ENCODE data around the gene CUX1. TPM values are rescaled to one million over a fixed set of nuclear protein-coding genes. Genes with fewer than 3 reads are reported as not detected.

Gene CUX1
- total RNA-seq, 1 donor: 46.2 TPM

DNA sequence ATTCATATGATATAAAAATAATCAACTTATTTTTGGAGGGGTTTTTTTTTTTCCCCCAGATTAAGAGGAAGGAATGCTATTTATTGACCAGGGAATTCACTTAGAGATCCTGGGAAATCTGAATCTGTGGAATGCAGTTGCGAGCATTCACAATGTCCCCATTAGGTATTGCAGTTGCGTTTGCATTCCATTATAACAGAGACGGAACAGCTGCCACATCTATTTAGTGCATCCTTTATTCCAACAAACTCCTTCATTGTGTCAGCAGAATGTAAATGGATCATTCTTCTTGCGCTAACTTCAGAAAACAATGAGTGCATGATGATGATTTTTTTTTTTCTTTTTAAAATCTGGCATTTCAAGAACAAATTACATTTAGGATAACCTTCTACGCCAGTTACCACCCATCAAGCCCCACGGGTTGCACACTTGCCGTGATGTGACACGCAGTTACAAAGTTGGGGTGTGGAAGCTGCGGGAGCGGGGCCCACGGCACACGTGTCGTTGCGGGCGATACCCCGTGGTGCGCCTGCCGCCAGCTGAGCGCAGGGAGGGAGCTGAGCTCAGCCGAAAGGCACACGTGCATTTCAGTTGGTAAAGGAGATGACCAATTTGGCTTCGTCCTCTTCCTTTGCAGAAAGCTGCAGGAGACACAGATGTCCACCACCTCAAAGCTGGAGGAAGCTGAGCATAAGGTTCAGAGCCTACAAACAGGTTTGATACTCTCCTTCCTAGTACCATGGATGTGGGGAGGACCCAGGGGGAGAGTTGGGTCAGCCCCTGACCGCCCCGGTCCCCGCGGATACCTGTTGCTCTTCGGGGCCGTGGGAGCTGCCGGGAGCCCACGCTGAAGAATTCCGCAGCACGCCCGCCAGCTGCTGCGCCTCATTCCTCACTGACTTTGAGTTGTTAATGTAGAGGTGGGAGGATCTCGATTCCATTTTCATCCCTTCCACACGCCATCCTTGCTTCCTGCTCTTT, 293.9 kb downstream of the CUX1 start:
- no peak for DNase-seq (ENCODE audit: low read depth)

DNA sequence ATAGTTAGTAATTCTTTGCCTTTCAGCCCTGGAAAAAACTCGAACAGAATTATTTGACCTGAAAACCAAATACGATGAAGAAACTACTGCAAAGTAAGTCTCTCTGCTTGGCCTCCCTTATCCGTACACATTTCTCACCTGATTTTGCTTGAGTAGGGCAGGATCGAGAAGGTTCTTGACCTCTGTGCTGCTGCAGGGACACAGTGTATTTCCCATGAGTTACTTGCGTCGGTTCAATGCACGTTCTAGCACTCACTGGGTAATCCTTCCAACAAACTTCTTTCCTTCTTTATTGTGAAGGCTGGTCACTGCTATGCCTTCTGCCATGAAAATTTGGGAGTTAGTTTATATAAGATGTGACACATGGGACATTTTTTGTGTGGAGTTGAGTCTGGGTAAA, 297.8 kb downstream of the CUX1 start:
- DNase-seq (ENCODE audit: low read depth): no peak
- H3K4me3 ChIP-seq (ENCODE audit: low read depth, low read length): no peak overlapping the region
- TF ChIP-seq, protein P1, sequence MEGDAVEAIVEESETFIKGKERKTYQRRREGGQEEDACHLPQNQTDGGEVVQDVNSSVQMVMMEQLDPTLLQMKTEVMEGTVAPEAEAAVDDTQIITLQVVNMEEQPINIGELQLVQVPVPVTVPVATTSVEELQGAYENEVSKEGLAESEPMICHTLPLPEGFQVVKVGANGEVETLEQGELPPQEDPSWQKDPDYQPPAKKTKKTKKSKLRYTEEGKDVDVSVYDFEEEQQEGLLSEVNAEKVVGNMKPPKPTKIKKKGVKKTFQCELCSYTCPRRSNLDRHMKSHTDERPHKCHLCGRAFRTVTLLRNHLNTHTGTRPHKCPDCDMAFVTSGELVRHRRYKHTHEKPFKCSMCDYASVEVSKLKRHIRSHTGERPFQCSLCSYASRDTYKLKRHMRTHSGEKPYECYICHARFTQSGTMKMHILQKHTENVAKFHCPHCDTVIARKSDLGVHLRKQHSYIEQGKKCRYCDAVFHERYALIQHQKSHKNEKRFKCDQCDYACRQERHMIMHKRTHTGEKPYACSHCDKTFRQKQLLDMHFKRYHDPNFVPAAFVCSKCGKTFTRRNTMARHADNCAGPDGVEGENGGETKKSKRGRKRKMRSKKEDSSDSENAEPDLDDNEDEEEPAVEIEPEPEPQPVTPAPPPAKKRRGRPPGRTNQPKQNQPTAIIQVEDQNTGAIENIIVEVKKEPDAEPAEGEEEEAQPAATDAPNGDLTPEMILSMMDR (IDR thresholded peaks at IDR 0.05; ENCODE audit: insufficient read depth, low read depth, low read length): no peak

More for the DNA sequence above, 293.9 kb downstream of the CUX1 start:
- no peak overlapping the region for H3K4me3 ChIP-seq (ENCODE audit: low read depth, low read length)
- TF ChIP-seq, protein P1 (IDR thresholded peaks at IDR 0.05; ENCODE audit: insufficient read depth, low read depth, low read length): no peak

DNA sequence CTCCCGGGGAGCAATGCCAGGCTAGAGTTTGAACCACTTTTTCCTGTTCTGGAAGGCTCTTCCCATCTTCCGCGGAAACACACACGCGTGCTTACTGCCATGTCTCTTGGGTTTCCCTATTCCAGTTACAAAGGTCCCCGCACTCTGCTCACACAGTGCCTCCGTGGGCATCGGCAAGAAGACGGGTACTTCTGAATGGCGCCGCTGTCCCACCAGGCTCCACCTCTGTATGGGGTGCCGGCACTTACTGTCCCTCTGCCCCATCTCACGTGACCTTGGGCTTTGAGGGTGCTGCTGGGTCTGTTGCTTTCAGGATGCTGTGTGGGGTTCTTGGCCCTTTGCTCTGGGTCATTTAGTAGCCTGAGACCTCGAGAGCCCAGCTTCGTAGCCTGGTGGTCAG, 298.5 kb downstream of the CUX1 start:
- TF ChIP-seq, protein P1 (IDR thresholded peaks at IDR 0.05; ENCODE audit: insufficient read depth, low read depth, low read length): no peak
- H3K4me3 ChIP-seq (ENCODE audit: low read depth, low read length): no peak overlapping the region
- DNase-seq (ENCODE audit: low read depth): no peak

DNA sequence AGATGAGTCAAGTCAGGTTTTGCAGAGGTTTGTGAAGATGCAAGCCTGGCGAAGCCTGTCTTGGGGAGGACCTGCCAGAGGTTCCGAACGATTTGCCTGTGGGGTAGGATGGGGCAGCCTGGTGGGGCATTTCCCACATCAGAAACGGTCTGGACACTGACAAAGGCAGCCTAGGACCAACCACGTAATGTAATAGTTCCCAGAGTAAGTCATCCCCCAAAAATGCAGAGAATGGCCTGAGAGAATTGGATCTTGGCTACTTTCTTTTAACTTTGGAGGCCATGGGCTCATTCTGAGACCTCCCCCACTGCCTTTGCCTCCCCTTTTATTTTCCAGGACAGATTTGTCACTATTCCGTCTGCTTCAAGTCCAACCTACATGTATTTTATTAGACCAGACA, 300.3 kb downstream of the CUX1 start:
- peak; percentile 74 for DNase-seq (ENCODE audit: low read depth)
- TF ChIP-seq, protein P1 (IDR thresholded peaks at IDR 0.05; ENCODE audit: insufficient read depth, low read depth, low read length): no peak
- no peak overlapping the region for H3K4me3 ChIP-seq (ENCODE audit: low read depth, low read length)

DNA sequence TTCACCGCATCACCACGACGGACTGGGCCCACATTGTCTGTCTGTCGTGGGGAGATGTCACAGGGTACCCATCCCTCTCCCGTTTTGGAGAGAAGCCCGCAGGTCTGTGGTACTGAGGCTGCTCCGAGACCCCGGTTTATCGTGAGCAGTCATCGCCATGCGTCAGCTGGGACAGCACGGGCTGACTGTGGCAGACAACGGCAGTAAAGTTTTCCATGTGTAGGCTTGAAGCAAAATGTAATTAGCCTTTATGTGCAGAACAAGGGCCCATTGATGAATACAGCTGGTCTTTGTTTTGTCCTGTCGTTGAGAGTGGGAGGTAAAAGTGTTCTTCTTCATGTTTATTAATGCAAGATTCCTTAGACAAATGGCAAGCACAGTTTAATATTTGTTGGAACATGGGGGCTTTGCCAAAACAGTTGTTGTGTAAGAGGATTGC, 301.8 kb downstream of the CUX1 start:
- peak; percentile 68 for DNase-seq (ENCODE audit: low read depth)
- TF ChIP-seq, protein P1 (IDR thresholded peaks at IDR 0.05; ENCODE audit: insufficient read depth, low read depth, low read length): no peak
- no peak overlapping the region for H3K4me3 ChIP-seq (ENCODE audit: low read depth, low read length)

DNA sequence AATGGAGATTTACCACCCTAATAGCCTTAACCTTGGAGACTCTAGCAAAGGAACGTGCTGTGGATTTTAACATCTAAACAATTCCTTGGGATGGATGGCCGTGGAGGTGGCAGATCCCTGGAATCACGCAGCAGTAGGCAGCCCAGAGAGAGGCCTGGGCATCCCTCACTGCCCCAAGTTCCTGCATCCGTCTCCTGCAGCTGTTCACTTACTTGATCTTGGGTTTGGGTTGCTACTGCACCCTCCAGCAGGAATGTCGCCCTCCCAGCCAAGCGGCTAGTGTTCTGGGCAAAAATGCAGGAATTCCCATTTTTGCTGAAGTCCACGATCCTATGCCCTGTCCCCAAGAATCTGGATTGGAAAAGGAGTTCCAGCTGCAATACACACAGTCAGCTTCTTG, 302.5 kb downstream of the CUX1 start:
- DNase-seq (ENCODE audit: low read depth): no peak
- TF ChIP-seq, protein P1 (IDR thresholded peaks at IDR 0.05; ENCODE audit: insufficient read depth, low read depth, low read length): no peak

More for the DNA sequence above, 302.5 kb downstream of the CUX1 start:
- H3K4me3 ChIP-seq (ENCODE audit: low read depth, low read length): no peak overlapping the region

All from fibroblast of villous mesenchyme (primary cell).